ENCODE results near the gene POGLUT3.
A peak's percentile ranks its signal among the peaks of the same experiment; 100 is the strongest.

Gene POGLUT3

DNA sequence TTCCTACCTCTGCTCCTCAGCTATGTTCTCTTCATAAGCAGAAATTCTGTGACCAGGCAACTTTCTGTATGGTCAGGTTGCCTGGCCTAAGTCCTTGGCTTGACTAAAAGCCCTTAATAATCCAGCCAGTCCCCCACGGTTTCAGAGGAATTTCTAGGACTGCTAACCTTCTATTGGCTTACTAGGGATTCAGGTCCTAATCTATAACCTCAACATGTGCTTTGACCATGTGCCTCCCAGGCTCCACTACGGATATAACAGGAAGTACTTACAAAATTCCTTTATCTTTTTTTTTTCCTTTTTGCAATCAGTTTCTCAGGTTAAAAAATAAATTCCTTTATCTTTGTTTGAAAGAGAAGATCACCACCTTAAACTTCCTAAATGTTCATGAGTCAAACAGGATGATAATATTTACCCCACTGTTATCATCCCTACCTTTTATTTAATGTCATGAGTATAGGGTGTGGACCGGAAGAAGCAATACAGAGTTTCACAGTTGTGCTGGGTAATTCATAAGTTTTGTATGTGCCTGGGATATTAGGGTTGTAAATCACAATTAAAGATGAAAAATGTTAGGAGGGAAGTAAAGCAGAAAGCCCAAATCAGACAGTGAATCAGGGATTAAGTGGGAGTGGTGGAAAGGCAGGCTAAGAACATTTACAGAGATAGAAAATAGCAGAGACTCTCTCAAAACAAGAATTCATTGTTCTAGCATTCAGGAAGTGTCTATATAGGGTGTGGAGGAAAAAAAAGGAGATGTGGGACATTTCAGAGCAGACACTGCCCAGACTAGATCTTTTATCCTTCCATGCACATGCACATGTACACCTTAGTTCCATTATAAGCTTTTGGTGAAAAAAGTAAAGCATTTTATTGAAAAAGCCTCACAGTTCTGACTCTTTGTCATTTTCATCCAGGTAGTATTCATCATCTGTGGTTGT lies 10.7 kb upstream of the POGLUT3 start:
- no peak for DNase-seq (ENCODE audit: low read depth)
- H3K4me3 ChIP-seq (ENCODE audit: control insufficient read depth, low read depth, low read length): no peak overlapping the region
- TF ChIP-seq, protein P1, sequence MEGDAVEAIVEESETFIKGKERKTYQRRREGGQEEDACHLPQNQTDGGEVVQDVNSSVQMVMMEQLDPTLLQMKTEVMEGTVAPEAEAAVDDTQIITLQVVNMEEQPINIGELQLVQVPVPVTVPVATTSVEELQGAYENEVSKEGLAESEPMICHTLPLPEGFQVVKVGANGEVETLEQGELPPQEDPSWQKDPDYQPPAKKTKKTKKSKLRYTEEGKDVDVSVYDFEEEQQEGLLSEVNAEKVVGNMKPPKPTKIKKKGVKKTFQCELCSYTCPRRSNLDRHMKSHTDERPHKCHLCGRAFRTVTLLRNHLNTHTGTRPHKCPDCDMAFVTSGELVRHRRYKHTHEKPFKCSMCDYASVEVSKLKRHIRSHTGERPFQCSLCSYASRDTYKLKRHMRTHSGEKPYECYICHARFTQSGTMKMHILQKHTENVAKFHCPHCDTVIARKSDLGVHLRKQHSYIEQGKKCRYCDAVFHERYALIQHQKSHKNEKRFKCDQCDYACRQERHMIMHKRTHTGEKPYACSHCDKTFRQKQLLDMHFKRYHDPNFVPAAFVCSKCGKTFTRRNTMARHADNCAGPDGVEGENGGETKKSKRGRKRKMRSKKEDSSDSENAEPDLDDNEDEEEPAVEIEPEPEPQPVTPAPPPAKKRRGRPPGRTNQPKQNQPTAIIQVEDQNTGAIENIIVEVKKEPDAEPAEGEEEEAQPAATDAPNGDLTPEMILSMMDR (IDR thresholded peaks at IDR 0.05; ENCODE audit: control insufficient read depth, insufficient read depth, low read depth, low read length, missing control alignments): no peak

DNA sequence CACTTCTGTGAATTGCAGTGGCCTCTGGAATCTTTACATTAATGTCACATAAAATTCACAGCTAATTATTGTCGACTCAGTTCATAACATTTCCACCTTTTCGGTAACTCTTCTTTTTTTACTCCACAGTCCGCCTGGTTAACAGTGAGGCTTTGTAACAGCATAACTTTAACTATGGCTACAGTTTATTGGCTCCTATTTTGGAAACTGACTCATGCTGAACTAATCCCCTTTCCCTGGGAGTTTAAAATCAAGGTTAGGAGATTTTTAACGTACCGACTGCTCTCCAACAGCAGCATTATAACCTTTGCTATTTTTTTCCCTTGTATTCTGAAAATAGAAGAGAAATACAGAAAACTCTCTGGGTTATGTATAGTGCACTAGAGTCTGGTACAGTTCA lies 3.2 kb upstream of the POGLUT3 start:
- H3K4me3 ChIP-seq (ENCODE audit: control insufficient read depth, low read depth, low read length): no peak overlapping the region
- TF ChIP-seq, protein P1 (IDR thresholded peaks at IDR 0.05; ENCODE audit: control insufficient read depth, insufficient read depth, low read depth, low read length, missing control alignments): no peak
- DNase-seq (ENCODE audit: low read depth): no peak

DNA sequence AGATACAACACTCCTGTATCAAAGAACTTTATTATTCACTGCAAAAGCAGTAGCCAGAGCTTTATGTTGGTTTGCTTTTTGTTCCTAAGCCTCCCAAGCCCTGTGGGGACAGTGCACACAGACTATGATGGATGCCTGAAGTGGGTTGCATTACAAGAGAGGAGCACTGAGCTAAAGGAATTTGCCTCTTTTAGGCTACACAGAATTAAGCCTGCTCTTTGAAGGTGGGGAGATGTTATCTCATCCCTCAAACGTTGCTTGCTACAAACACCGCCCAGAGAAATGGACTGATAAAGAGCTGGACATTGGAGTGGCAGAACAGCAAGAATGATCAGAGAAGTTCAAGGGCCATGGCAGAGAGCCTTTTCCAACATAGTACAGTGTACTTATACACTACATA lies 2.5 kb upstream of the POGLUT3 start:
- TF ChIP-seq, protein P1 (IDR thresholded peaks at IDR 0.05; ENCODE audit: control insufficient read depth, insufficient read depth, low read depth, low read length, missing control alignments): no peak

DNA sequence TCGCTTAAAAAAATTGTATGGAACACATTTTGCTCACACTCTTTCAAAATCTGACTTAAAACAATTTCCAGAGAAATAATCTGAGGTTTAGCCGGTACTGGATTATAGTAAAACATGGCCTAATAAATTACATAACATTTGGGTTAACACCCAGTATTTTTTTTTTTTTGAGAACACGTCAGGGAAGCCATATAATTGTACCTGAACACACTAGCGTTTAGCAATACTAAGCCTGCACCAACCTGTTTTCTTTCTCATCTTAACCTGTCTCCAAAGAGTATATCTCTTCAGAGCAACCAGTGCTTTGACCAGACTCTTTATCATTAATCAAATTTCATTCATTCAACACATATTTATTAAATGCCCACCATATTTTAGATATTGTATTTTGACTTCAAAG lies 2.0 kb upstream of the POGLUT3 start:
- H3K4me3 ChIP-seq (ENCODE audit: control insufficient read depth, low read depth, low read length): no peak overlapping the region
- TF ChIP-seq, protein P1 (IDR thresholded peaks at IDR 0.05; ENCODE audit: control insufficient read depth, insufficient read depth, low read depth, low read length, missing control alignments): no peak

More for the DNA sequence above, 2.5 kb upstream of the POGLUT3 start:
- no peak for DNase-seq (ENCODE audit: low read depth)
- no peak overlapping the region for H3K4me3 ChIP-seq (ENCODE audit: control insufficient read depth, low read depth, low read length)

DNA sequence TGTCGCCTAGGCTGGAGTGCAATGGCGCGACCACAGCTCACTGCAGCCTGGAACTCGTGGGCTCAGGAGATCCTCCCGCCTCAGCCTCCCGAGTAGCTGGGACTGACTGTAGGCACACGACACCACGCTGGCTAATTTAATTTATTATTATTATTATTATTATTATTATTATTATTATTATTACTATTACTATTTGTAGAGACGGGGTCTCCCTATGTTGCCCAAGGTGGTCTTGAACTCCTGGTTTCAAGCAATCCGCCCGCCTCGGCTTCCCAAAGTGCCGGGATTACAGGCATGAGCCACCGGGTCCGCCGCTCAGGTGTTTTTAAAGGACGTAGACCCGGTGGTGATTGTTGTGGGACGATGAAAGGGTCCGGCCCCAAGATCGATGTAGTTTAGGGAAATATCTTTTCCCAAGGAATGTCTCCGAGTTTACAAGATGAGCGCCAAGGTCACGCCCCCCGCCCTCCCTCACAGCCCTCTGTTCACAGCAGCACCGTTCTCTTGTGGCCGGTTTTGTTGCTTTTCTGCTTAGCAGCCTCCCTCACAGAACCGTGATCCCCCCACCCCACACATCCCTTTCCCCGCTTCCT lies 728 bp upstream of the POGLUT3 start:
- TF ChIP-seq, protein P1 (IDR thresholded peaks at IDR 0.05; ENCODE audit: control insufficient read depth, insufficient read depth, low read depth, low read length, missing control alignments): no peak
- no peak for DNase-seq (ENCODE audit: low read depth)
- H3K4me3 ChIP-seq (ENCODE audit: control insufficient read depth, low read depth, low read length): peak overlapping the region; percentile 57

More for the DNA sequence above, 2.0 kb upstream of the POGLUT3 start:
- DNase-seq (ENCODE audit: low read depth): no peak

DNA sequence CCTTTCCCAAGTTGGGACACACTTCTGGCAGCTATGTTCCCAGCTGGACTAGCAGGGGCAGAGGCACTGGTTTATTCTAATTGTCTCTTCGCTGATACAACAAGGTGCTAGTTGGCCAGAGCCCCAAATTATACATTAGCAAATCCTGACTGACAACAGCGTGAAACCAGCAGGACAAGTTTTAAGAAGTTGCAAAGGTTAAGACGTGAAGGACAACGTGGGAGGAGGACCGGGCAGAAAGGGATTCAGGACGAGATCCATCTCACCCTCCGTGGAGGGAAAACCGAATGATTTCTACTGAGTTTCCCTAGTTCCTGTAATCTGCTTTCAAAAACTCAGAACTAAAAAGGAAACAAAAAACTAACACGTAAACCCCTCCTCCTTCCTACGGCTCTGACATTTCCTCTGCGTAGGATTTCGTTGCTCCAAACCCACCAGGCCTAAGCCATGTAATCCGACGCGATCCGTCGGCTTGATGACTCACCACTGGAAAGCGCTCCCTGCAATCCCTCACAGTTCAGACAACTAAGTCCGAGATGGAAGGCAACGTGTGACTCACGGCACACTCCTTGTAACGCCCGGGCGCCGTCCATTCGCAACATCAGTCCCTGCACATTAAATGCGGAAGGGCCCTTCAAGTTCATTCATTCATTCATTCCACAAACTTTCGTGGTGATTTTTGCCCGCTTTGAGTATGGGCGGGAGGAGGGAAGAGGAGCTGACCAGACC lies 703 bp downstream of the POGLUT3 start:
- TF ChIP-seq, protein P1 (IDR thresholded peaks at IDR 0.05; ENCODE audit: control insufficient read depth, insufficient read depth, low read depth, low read length, missing control alignments): no peak
- H3K4me3 ChIP-seq (ENCODE audit: control insufficient read depth, low read depth, low read length): peak overlapping the region; percentile 57
- DNase-seq (ENCODE audit: low read depth): peak; percentile 95

Measured in AG09309 (cell line).